ENCODE data around the gene GPSM1. TPM values are rescaled to one million over a fixed set of nuclear protein-coding genes. Genes with fewer than 3 reads are reported as not detected.

GPSM1 gene
- total RNA-seq, 1 experiment from 2014 or later = 26.4 TPM

- ATAC-seq = no peak
Observed at GRCh38 chr9:136293476-136294077, 33.8 kb upstream of the GPSM1 start.

DNA sequence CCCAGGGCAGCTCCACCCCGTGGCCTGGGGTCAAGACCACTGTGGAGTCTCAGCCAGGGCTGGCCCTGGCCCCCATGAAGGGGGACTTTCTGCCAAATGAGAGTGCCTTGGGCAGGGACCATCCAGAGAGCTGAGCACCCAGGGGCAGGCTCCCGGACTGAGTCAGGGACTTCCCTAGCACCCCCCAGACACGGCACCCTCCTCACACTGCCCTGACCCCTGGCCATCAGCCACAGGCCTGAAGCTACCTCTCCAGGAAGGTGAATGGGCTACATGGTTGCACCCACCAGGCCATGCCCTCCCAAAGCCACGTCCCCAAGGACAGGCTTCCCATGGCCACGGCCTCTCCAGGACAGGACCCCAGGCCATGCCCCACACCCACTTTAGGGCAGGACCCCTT, 32.9 kb upstream of the GPSM1 start:
- Histone ChIP-seq H3K9me3 (ENCODE audit: control insufficient read depth in 1 of 2, insufficient read depth in 1 of 2, low read depth in 1 of 2, low read length in 2 of 2) (peaks cover 0 to 5% of the 10 kb centered on the region in 2 experiments; a peak in 1 of 4 replicates), H3K9ac (ENCODE audit: low read length) (no peak overlapping the region), H3K9me2 (ENCODE audit: insufficient read depth) (no peaks in the 10 kb centered on the region), H3K4me1 (ENCODE audit: control insufficient read depth in 1 of 2, insufficient read depth in 2 of 2, low read length in 2 of 2) (peaks cover 10 to 19% of the 10 kb centered on the region in 2 experiments; a peak in 3 of 4 replicates), H3K79me2 (ENCODE audit: insufficient read depth, low read length) (no peaks in the 10 kb centered on the region), H3K27ac (ENCODE audit: low read depth, low read length) (no peak overlapping the region; the same call in 1 of the 2 replicates), H2AFZ (ENCODE audit: low read depth, low read length, poor library complexity, severe bottlenecking) (no peak overlapping the region), H3K27me3 (ENCODE audit: insufficient read depth, low read length) (no peaks in the 10 kb centered on the region), H3K4me3 (replicated peaks in 1 of 2; ENCODE audit: low read depth in 1 of 2, low read length in 2 of 2) (no peak overlapping the region), H3K36me3 (ENCODE audit: control insufficient read depth in 1 of 2, insufficient read depth in 2 of 2, low read length in 2 of 2) (no peaks in the 10 kb centered on the region), H4K20me1 (ENCODE audit: insufficient read depth) (no peaks in the 10 kb centered on the region), H3K4me2 (ENCODE audit: low read length) (no peak overlapping the region)
- BruUV-seq (replicated peaks) = no TSS peak
- ChIA-PET CTCF (no interaction called here), POLR2A (no interaction called here), RAD21 (ENCODE audit: low non-redundant PET in 1 of 2, low total read pairs in 2 of 2, uncharacterized antibody in 2 of 2, unreplicated experiment in 2 of 2) (no interaction called here)
- intact Hi-C loops (cut with micrococcal nuclease) = no loop called here
- DNase-seq (ENCODE audit: low read depth, low spot score) = no peak
- no peak for ATAC-seq
- TF ChIP-seq, protein P1, sequence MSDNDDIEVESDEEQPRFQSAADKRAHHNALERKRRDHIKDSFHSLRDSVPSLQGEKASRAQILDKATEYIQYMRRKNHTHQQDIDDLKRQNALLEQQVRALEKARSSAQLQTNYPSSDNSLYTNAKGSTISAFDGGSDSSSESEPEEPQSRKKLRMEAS (IDR thresholded peaks at IDR 0.05) = no peak
- TF ChIP-seq EZH2 (IDR thresholded peaks at IDR 0.05) (no peak), EZH2phosphoT487 (IDR thresholded peaks at IDR 0.05; ENCODE audit: borderline replicate concordance) (no peak), ELF1 (IDR thresholded peaks at IDR 0.05; ENCODE audit: borderline replicate concordance, low read depth) (no peak), RAD21 (IDR thresholded peaks at IDR 0.05; ENCODE audit: low read depth) (no peak), SRF (IDR thresholded peaks at IDR 0.05; ENCODE audit: low read depth) (no peak), CTCF (IDR thresholded peaks at IDR 0.05 in 2 of 3, conservative IDR thresholded peaks at IDR 0.05 in 1 of 3; ENCODE audit: borderline replicate concordance in 1 of 3, insufficient read depth in 1 of 3, low read depth in 2 of 3, low read length in 2 of 3) (no peak)
- TF ChIP-seq, protein P2, sequence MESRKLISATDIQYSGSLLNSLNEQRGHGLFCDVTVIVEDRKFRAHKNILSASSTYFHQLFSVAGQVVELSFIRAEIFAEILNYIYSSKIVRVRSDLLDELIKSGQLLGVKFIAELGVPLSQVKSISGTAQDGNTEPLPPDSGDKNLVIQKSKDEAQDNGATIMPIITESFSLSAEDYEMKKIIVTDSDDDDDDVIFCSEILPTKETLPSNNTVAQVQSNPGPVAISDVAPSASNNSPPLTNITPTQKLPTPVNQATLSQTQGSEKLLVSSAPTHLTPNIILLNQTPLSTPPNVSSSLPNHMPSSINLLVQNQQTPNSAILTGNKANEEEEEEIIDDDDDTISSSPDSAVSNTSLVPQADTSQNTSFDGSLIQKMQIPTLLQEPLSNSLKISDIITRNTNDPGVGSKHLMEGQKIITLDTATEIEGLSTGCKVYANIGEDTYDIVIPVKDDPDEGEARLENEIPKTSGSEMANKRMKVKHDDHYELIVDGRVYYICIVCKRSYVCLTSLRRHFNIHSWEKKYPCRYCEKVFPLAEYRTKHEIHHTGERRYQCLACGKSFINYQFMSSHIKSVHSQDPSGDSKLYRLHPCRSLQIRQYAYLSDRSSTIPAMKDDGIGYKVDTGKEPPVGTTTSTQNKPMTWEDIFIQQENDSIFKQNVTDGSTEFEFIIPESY (IDR thresholded peaks at IDR 0.05; ENCODE audit: extremely low read depth, insufficient replicate concordance, low read length) = no peak

More at GRCh38 chr9:136293476-136294077, 33.8 kb upstream of the GPSM1 start:
- Histone ChIP-seq H3K9ac (ENCODE audit: low read length) (no peak overlapping the region), H3K27ac (ENCODE audit: low read depth, low read length) (no peak overlapping the region), H3K36me3 (ENCODE audit: control insufficient read depth in 1 of 2, insufficient read depth in 2 of 2, low read length in 2 of 2) (no peaks in the 10 kb centered on the region), H3K27me3 (ENCODE audit: insufficient read depth, low read length) (no peaks in the 10 kb centered on the region), H3K79me2 (ENCODE audit: insufficient read depth, low read length) (no peaks in the 10 kb centered on the region), H3K9me2 (ENCODE audit: insufficient read depth) (no peaks in the 10 kb centered on the region), H3K4me3 (replicated peaks in 1 of 2; ENCODE audit: low read depth in 1 of 2, low read length in 2 of 2) (no peak overlapping the region), H2AFZ (ENCODE audit: low read depth, low read length, poor library complexity, severe bottlenecking) (no peak overlapping the region), H3K9me3 (ENCODE audit: control insufficient read depth in 1 of 2, insufficient read depth in 1 of 2, low read depth in 1 of 2, low read length in 2 of 2) (peaks cover 0 to 5% of the 10 kb centered on the region in 2 experiments; a peak in 1 of 4 replicates), H4K20me1 (ENCODE audit: insufficient read depth) (no peaks in the 10 kb centered on the region), H3K4me1 (ENCODE audit: control insufficient read depth in 1 of 2, insufficient read depth in 2 of 2, low read length in 2 of 2) (peaks cover 17 to 27% of the 10 kb centered on the region in 2 experiments; a peak in 3 of 4 replicates), H3K4me2 (ENCODE audit: low read length) (no peak overlapping the region)
- ChIA-PET POLR2A (no interaction called here), RAD21 (ENCODE audit: low non-redundant PET in 1 of 2, low total read pairs in 2 of 2, uncharacterized antibody in 2 of 2, unreplicated experiment in 2 of 2) (no interaction called here), CTCF (no interaction called here)
- TF ChIP-seq TCF7L2 (IDR thresholded peaks at IDR 0.05; ENCODE audit: borderline replicate concordance, extremely low read depth, insufficient read depth, insufficient read length) (no peak), ZFX (IDR thresholded peaks at IDR 0.05) (no peak)
- intact Hi-C loops (cut with micrococcal nuclease) = no loop called here
- BruUV-seq (replicated peaks) = no TSS peak
- no peak for DNase-seq (ENCODE audit: low read depth, low spot score)

All from HCT116 (cell line).